ENCODE results near the gene TPX2. TPM values are rescaled to one million over a fixed set of nuclear protein-coding genes. Genes with fewer than 3 reads are reported as not detected.

Gene TPX2
- total and polyA plus RNA-seq, 10 of the 15 experiments (the other 5 are each of a cell fraction or from before 2014, with no cell fraction given) = 29.7 to 144 (median 89.0) TPM

GRCh38 chr20:31690124-31690666 is 48.9 kb upstream of the TPX2 start:
- POLR2A ChIA-PET = interaction anchor here (1.2 to 1.4 kb wide), 2 partner anchors 13 to 19 kb away, joined by 3 to 7 read pairs; no protein-coding TSS in a partner anchor
- intact Hi-C loops (cut with micrococcal nuclease; ENCODE audit: unreplicated experiment) (no loop called here), in situ Hi-C loops (cut with MboI) (no loop called here)
- no TSS peak for BruUV-seq (replicated peaks)
- Histone ChIP-seq H3K4me3 (no peak overlapping the region), H3K9ac (ENCODE audit: control insufficient read depth, insufficient read depth, low read length) (no peak overlapping the region), H3K9me3 (replicated peaks; ENCODE audit: control insufficient read depth, insufficient read depth, low read length) (no peaks in the 10 kb centered on the region), H3K79me2 (ENCODE audit: control insufficient read depth, insufficient read depth, low read length) (peaks cover 28% of the 10 kb centered on the region), H3K4me1 (ENCODE audit: control insufficient read depth, insufficient read depth, low read length) (peaks cover 29% of the 10 kb centered on the region), H3K36me3 (ENCODE audit: control insufficient read depth in 2 of 2, insufficient read depth in 2 of 2, low read length in 1 of 2) (peaks cover 3 to 25% of the 10 kb centered on the region in 2 experiments), H3K27ac (ENCODE audit: control insufficient read depth, insufficient read depth) (peak overlapping the region; percentile 18; the same call in 1 of the 2 replicates), H2AFZ (ENCODE audit: control insufficient read depth, low read depth, low read length) (no peak overlapping the region), H3K4me2 (ENCODE audit: control insufficient read depth, insufficient read depth) (no peak overlapping the region), H3K27me3 (replicated peaks in 1 of 2; ENCODE audit: control insufficient read depth in 2 of 2, insufficient read depth in 2 of 2, low read length in 1 of 2) (no peaks in the 10 kb centered on the region), H4K20me1 (ENCODE audit: control insufficient read depth, insufficient read depth) (no peaks in the 10 kb centered on the region)
- 57% methylated on average over 3 of the region's 3 CpGs for WGBS (ENCODE audit: insufficient coverage, insufficient replicate concordance, low lambda C conversion rate, missing lambda C conversion rate)
- RAD21 ChIA-PET (ENCODE audit: unreplicated experiment) = interaction anchor here (2.3 to 3.1 kb wide), 2 partner anchors 28 to 33 kb away, joined by 9 to 18 read pairs; no protein-coding TSS in a partner anchor
- DNase-seq (ENCODE audit: low read depth, low spot score) (no peak), ATAC-seq (no peak), FAIRE-seq (no peak)
- SMC1A ChIA-PET (ENCODE audit: uncharacterized antibody, unreplicated experiment) = interaction anchor here (2.6 to 3.7 kb wide), 3 partner anchors 10 to 30 kb away, joined by 6 to 15 read pairs (median 15); no protein-coding TSS in a partner anchor
- CTCF ChIA-PET = interaction anchor here (4.3 to 25.1 kb wide), 2 partner anchors 29 to 30 kb away, joined by 26 to 254 read pairs; partner anchors contain the start of gene BCL2L1
- TF ChIP-seq CBFB (IDR thresholded peaks at IDR 0.05; ENCODE audit: low read depth) (no peak), HDGF (IDR thresholded peaks at IDR 0.05) (no peak), CEBPB (IDR thresholded peaks at IDR 0.05; ENCODE audit: borderline replicate concordance in 1 of 2, low read depth in 2 of 2, low read length in 2 of 2) (no peak), PRDM15 (CRISPR knock-in tag; IDR thresholded peaks at IDR 0.05) (no peak), SRF (IDR thresholded peaks at IDR 0.05; ENCODE audit: low read depth in 2 of 2, low read length in 2 of 2) (no peak), RAD51 (IDR thresholded peaks at IDR 0.05) (no peak), E2F8 (IDR thresholded peaks at IDR 0.05; ENCODE audit: low read depth, partially characterized antibody) (no peak), TAF1 (IDR thresholded peaks at IDR 0.05; ENCODE audit: borderline replicate concordance, low read depth, low read length) (no peak), NFYB (IDR thresholded peaks at IDR 0.05; ENCODE audit: insufficient read depth, low read depth, low read length) (no peak), KAT2A (conservative IDR thresholded peaks at IDR 0.05; ENCODE audit: control insufficient read depth, low read depth, low read length) (no peak), KLF5 (IDR thresholded peaks at IDR 0.05; ENCODE audit: partially characterized antibody) (no peak), STAT1 (conservative IDR thresholded peaks at IDR 0.05) (no peak)
